Measurements from ENCODE around the gene DOK4.
A peak's percentile ranks its signal among the peaks of the same experiment; 100 is the strongest.

DOK4 gene

GRCh38 chr16:57481421-57481820 is 4.9 kb downstream of the DOK4 start:
- Histone ChIP-seq H3K4me3 (ENCODE audit: low read depth, low read length) (no peak overlapping the region), H3K79me2 (ENCODE audit: control insufficient read depth, insufficient read depth, low read length, unreplicated experiment) (peaks cover 32% of the 10 kb centered on the region), H3K4me1 (ENCODE audit: control insufficient read depth, insufficient read depth, low read length, unreplicated experiment) (peaks cover 29% of the 10 kb centered on the region), H3K36me3 (ENCODE audit: insufficient read depth, low read length) (no peaks in the 10 kb centered on the region), H3K27me3 (ENCODE audit: insufficient read depth, low read length) (no peaks in the 10 kb centered on the region), H2AFZ (ENCODE audit: low read length, unreplicated experiment) (no peak overlapping the region), H3K27ac (ENCODE audit: low read depth, low read length) (no peak overlapping the region)

- H3K36me3 ChIP-seq (ENCODE audit: insufficient read depth, low read length) = no peaks in the 10 kb centered on the region
- H2AFZ ChIP-seq (ENCODE audit: low read length, unreplicated experiment) = no peak overlapping the region
- no peaks in the 10 kb centered on the region for H3K27me3 ChIP-seq (ENCODE audit: insufficient read depth, low read length)
- H3K79me2 ChIP-seq (ENCODE audit: control insufficient read depth, insufficient read depth, low read length, unreplicated experiment) = peaks cover 35% of the 10 kb centered on the region
- H3K27ac ChIP-seq (ENCODE audit: low read depth, low read length) = peak overlapping the region; percentile 23
- peaks cover 29% of the 10 kb centered on the region for H3K4me1 ChIP-seq (ENCODE audit: control insufficient read depth, insufficient read depth, low read length, unreplicated experiment)
- no peak overlapping the region for H3K4me3 ChIP-seq (ENCODE audit: low read depth, low read length)
Measured at GRCh38 chr16:57480754-57481230, 5.5 kb downstream of the DOK4 start.

DNA sequence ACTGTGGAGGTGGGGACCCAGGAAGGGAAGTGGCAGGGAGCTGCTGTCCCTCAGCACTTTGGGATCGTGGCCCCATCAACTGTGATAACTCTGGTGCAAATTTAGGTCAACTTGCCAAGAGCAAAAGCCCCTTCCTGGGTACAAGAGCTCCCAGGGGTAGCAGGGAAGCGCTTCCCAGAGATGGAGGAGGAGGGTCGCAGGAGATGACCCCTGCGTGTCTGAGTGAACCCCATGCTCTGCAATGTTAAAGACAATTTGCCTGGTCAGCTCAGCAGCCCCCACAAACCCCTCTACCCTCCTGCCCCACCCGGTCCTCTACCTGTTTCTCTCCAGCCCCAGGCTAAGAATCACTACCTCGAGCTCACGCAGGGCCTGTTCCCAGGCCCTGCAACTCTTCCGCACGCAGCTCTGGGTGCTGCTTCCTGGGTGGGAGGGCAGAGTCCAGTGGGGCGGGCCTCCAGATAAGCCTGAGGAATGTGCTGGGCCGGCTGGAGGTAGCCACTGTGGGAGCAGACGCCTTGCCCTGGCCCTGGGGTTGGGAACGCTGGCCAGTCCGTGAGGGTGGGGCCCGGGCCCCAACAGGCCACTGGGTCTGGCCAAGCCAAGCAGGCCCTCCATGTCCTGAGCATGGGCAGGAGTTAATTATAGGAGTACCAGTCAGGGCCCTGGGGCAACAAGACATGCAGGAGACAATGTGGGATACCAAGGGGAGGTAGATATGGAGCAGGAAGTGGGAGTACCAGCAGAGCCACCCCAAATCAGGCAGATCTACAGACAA is 6.1 kb downstream of the DOK4 start:
- Histone ChIP-seq H3K4me1 (ENCODE audit: control insufficient read depth, insufficient read depth, low read length, unreplicated experiment) (peaks cover 25% of the 10 kb centered on the region), H3K4me3 (ENCODE audit: low read depth, low read length) (peak overlapping the region; percentile 81)

DNA sequence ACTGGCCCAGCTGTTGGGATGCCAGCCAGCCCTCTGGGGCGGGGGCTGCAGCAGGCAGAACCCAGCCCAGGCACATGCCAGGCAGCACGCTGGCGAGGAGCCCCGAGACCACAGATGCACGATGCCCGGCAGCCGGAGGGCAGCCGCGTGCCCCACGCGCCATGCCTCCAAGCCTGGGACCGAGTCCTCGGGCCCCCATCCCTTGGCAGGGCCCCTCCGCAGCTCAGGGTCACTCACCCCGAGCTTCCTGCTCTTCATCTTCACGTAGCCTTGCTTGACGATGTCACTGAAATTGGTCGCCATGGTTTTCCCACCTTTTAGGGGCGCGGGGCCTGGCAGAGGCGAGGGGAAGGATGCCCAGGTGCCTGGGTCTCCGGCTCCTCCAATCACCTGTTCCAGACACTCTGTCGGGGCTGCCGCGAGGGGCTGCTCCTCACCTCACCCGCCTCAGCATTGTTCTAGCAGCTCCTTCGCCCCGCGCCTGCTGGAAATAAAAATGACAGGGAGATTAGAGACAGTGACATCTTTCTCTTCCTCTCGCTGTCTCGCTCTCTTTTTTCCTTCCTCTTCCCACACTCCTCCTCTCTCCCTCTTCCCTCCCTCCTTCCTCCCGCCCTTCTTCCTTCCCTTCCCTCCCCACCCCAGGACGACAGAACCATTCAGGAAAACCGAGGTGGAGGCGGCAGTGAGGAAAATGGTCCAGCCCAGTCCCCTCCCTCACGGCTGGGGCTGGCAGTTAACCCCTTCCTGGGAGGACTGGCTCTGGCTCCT is 6.9 kb downstream of the DOK4 start:
- peaks cover 35% of the 10 kb centered on the region for H3K79me2 ChIP-seq (ENCODE audit: control insufficient read depth, insufficient read depth, low read length, unreplicated experiment)
- peak overlapping the region; percentile 81 for H3K4me3 ChIP-seq (ENCODE audit: low read depth, low read length)
- H3K27me3 ChIP-seq (ENCODE audit: insufficient read depth, low read length) = no peaks in the 10 kb centered on the region
- peak overlapping the region; percentile 30 for H2AFZ ChIP-seq (ENCODE audit: low read length, unreplicated experiment)
- H3K4me1 ChIP-seq (ENCODE audit: control insufficient read depth, insufficient read depth, low read length, unreplicated experiment) = peaks cover 22% of the 10 kb centered on the region
- 0 out of 2 replicates have a peak overlapping the region, but pooled peaks have one; percentile 23 for H3K27ac ChIP-seq (ENCODE audit: low read depth, low read length)
- no peaks in the 10 kb centered on the region for H3K36me3 ChIP-seq (ENCODE audit: insufficient read depth, low read length)

More for the DNA sequence above, 6.1 kb downstream of the DOK4 start:
- Histone ChIP-seq H2AFZ (ENCODE audit: low read length, unreplicated experiment) (no peak overlapping the region), H3K27ac (ENCODE audit: low read depth, low read length) (peak overlapping the region; percentile 23), H3K79me2 (ENCODE audit: control insufficient read depth, insufficient read depth, low read length, unreplicated experiment) (peaks cover 35% of the 10 kb centered on the region), H3K36me3 (ENCODE audit: insufficient read depth, low read length) (no peaks in the 10 kb centered on the region), H3K27me3 (ENCODE audit: insufficient read depth, low read length) (no peaks in the 10 kb centered on the region)

- peaks cover 35% of the 10 kb centered on the region for H3K79me2 ChIP-seq (ENCODE audit: control insufficient read depth, insufficient read depth, low read length, unreplicated experiment)
- no peak overlapping the region for H2AFZ ChIP-seq (ENCODE audit: low read length, unreplicated experiment)
- H3K4me1 ChIP-seq (ENCODE audit: control insufficient read depth, insufficient read depth, low read length, unreplicated experiment) = peaks cover 22% of the 10 kb centered on the region
- peak overlapping the region; percentile 81 for H3K4me3 ChIP-seq (ENCODE audit: low read depth, low read length)
- no peaks in the 10 kb centered on the region for H3K27me3 ChIP-seq (ENCODE audit: insufficient read depth, low read length)
- no peaks in the 10 kb centered on the region for H3K36me3 ChIP-seq (ENCODE audit: insufficient read depth, low read length)
- H3K27ac ChIP-seq (ENCODE audit: low read depth, low read length) = no peak overlapping the region
Measured at GRCh38 chr16:57478396-57479204, 7.7 kb downstream of the DOK4 start.

GRCh38 chr16:57477531-57478202 is 8.6 kb downstream of the DOK4 start:
- peaks cover 2% of the 10 kb centered on the region; the same call in 1 of the 2 replicates for H3K36me3 ChIP-seq (ENCODE audit: insufficient read depth, low read length)
- no peak overlapping the region for H3K27ac ChIP-seq (ENCODE audit: low read depth, low read length)
- no peak overlapping the region for H2AFZ ChIP-seq (ENCODE audit: low read length, unreplicated experiment)
- peak overlapping the region; percentile 81; the same call in 1 of the 2 replicates for H3K4me3 ChIP-seq (ENCODE audit: low read depth, low read length)
- H3K27me3 ChIP-seq (ENCODE audit: insufficient read depth, low read length) = no peaks in the 10 kb centered on the region
- H3K79me2 ChIP-seq (ENCODE audit: control insufficient read depth, insufficient read depth, low read length, unreplicated experiment) = peaks cover 35% of the 10 kb centered on the region
- peaks cover 22% of the 10 kb centered on the region for H3K4me1 ChIP-seq (ENCODE audit: control insufficient read depth, insufficient read depth, low read length, unreplicated experiment)

GRCh38 chr16:57476546-57477410 is 9.5 kb downstream of the DOK4 start:
- Histone ChIP-seq H3K36me3 (ENCODE audit: insufficient read depth, low read length) (peaks cover 7% of the 10 kb centered on the region), H3K4me3 (ENCODE audit: low read depth, low read length) (no peak overlapping the region), H3K4me1 (ENCODE audit: control insufficient read depth, insufficient read depth, low read length, unreplicated experiment) (peaks cover 22% of the 10 kb centered on the region), H2AFZ (ENCODE audit: low read length, unreplicated experiment) (no peak overlapping the region), H3K27me3 (ENCODE audit: insufficient read depth, low read length) (no peaks in the 10 kb centered on the region), H3K79me2 (ENCODE audit: control insufficient read depth, insufficient read depth, low read length, unreplicated experiment) (peaks cover 35% of the 10 kb centered on the region), H3K27ac (ENCODE audit: low read depth, low read length) (no peak overlapping the region)

- Histone ChIP-seq H3K79me2 (ENCODE audit: control insufficient read depth, insufficient read depth, low read length, unreplicated experiment) (peaks cover 35% of the 10 kb centered on the region), H3K4me1 (ENCODE audit: control insufficient read depth, insufficient read depth, low read length, unreplicated experiment) (peaks cover 28% of the 10 kb centered on the region), H3K27me3 (ENCODE audit: insufficient read depth, low read length) (no peaks in the 10 kb centered on the region), H2AFZ (ENCODE audit: low read length, unreplicated experiment) (no peak overlapping the region), H3K36me3 (ENCODE audit: insufficient read depth, low read length) (peaks cover 12% of the 10 kb centered on the region), H3K27ac (ENCODE audit: low read depth, low read length) (no peak overlapping the region), H3K4me3 (ENCODE audit: low read depth, low read length) (no peak overlapping the region)
Measured at GRCh38 chr16:57475711-57476339, 10.5 kb downstream of the DOK4 start.

Data from ACC112 (cell line).